SU-DHL-6 (cell line): ENCODE measurements around the gene DBET.

Source experiments
- CTCF ChIP-seq: fragments of 200-600 bp; sonication (generic); IDR thresholded peaks from one replicate; pipeline ENCODE4 v1.5.1; 2017; ENCODE audit warnings: antibody characterized with exemption, mild to moderate bottlenecking, low read length, moderate library complexity; ENCODE audit not compliant: insufficient read depth, poor library complexity, severe bottlenecking
- EZH2phosphoT487 ChIP-seq: fragments of 200-600 bp; sonication (generic), shearing (Covaris generic); conservative IDR thresholded peaks from 2 replicates; pipeline ENCODE4 v1.6.1; 2018; ENCODE audit warnings: mild to moderate bottlenecking, antibody characterized with exemption, low read length, moderate library complexity, mixed read lengths

GRCh38 chr4:190016369-190017289 is 47.7 kb upstream of the DBET start:
- no peak for TF ChIP-seq CTCF
- TF ChIP-seq EZH2phosphoT487, result no peak
